GM12873 (cell line): ENCODE measurements around the gene CCDC198.

Source experiments
- CTCF ChIP-seq: IDR thresholded peaks from 2 replicates; pipeline ENCODE4 v1.5.1; 2012; ENCODE audit warnings: low read depth, mild to moderate bottlenecking, moderate library complexity, low read length, control low read depth; ENCODE audit not compliant: insufficient read depth; ENCODE audit errors: missing control alignments

CCDC198 gene

GRCh38 chr14:57487771-57488170, 5.9 kb downstream of the CCDC198 start:
- TF ChIP-seq CTCF = no peak

GRCh38 chr14:57486767-57487379, 6.8 kb downstream of the CCDC198 start:
- TF ChIP-seq CTCF = peak; percentile 61

GRCh38 chr14:57485635-57486034, 8.0 kb downstream of the CCDC198 start:
- TF ChIP-seq CTCF = no peak

GRCh38 chr14:57482120-57482519, 11.5 kb downstream of the CCDC198 start:
- TF ChIP-seq CTCF = no peak

- no peak for TF ChIP-seq CTCF
Measured at GRCh38 chr14:57480051-57480450, 13.6 kb downstream of the CCDC198 start.

- TF ChIP-seq CTCF = no peak
Measured at GRCh38 chr14:57479197-57479596, 14.5 kb downstream of the CCDC198 start.

- no peak for TF ChIP-seq CTCF
Measured at GRCh38 chr14:57478050-57478449, 15.6 kb downstream of the CCDC198 start.

- no peak for TF ChIP-seq CTCF
Measured at GRCh38 chr14:57470909-57471308, 22.7 kb downstream of the CCDC198 start.
